Lower lobe of right lung (tissue), 2 donors: ENCODE data around the gene EPHA3. TPM values are rescaled to one million over a fixed set of nuclear protein-coding genes. Genes with fewer than 3 reads are reported as not detected.

Experiments used
- ATAC-seq, 2 donors: fragments of 200-7000 bp; cut with Tn5 transposase; one replicate each; pipeline ENCODE4 v1.9.1; 2020 to 2022; ENCODE audit warnings: mild to moderate bottlenecking in 2 of 2, moderate library complexity in 2 of 2
- DNase-seq: peaks from one replicate; pipeline ENCODE4 v3.0.0-alpha.2; 2020
- H3K27ac ChIP-seq: fragments of 200-600 bp; one replicate; pipeline ENCODE4 v1.8.0; 2022
- H3K27me3 ChIP-seq: fragments of 200-600 bp; one replicate; pipeline ENCODE4 v1.8.0; 2022; ENCODE audit warnings: low read depth
- H3K36me3 ChIP-seq: fragments of 200-600 bp; one replicate; pipeline ENCODE4 v1.8.0; 2022; ENCODE audit warnings: mild to moderate bottlenecking
- H3K4me1 ChIP-seq: fragments of 200-600 bp; one replicate; pipeline ENCODE4 v1.8.0; 2022
- H3K4me3 ChIP-seq: fragments of 200-600 bp; one replicate; pipeline ENCODE4 v1.8.0; 2022; ENCODE audit warnings: mild to moderate bottlenecking
- H3K9me3 ChIP-seq: fragments of 200-600 bp; one replicate; pipeline ENCODE4 v1.8.0; 2022
- intact Hi-C: fragments of 100-400 bp; cut with DNase I; formaldehyde crosslinking; loops from one replicate; pipeline ENCODE4 v1.11.0; 2022
- total RNA-seq: library from RNA; stranded (reverse); fragmentation: NEBNext Ultra II Directional; extraction: Animal tissue kit (Norgen Biotek cat#: 25700); gene quantifications from one replicate; pipeline ENCODE4 v1.2.1, GENCODE V29; 2021
- TF ChIP-seq, protein P1 (sequence below): fragments of 200-600 bp; IDR thresholded peaks from one replicate; pipeline ENCODE4 v1.8.0; 2022; ENCODE audit warnings: antibody characterized with exemption, mild to moderate bottlenecking
- donor health status: DM: no; HTN: yes; CAD: no; lungs with severe emphysema.

The EPHA3 gene
- total RNA-seq, 1 donor from 2014 or later, result 1.4 TPM

DNA sequence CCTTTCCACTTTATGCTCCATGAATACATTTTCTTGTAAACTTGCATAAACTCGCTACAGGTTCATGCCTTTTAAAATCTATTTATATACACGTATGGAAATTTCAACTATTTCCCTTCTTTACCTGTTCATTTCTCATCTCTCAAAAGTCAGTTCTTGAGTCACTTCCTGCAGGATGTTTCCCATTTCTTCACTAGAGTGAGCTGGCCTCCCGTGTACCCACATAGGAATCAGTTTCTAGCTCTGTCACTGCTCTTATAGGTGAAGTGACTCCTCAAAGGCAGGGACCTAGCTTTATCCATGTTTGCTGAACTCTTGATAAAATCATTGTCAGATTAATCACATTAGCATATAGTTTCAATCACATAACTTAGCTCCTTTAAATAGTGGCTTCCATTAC is 259.7 kb downstream of the EPHA3 start:
- no peak overlapping the region for H3K27ac ChIP-seq
- H3K4me3 ChIP-seq, result no peak overlapping the region
- TF ChIP-seq, protein P1, sequence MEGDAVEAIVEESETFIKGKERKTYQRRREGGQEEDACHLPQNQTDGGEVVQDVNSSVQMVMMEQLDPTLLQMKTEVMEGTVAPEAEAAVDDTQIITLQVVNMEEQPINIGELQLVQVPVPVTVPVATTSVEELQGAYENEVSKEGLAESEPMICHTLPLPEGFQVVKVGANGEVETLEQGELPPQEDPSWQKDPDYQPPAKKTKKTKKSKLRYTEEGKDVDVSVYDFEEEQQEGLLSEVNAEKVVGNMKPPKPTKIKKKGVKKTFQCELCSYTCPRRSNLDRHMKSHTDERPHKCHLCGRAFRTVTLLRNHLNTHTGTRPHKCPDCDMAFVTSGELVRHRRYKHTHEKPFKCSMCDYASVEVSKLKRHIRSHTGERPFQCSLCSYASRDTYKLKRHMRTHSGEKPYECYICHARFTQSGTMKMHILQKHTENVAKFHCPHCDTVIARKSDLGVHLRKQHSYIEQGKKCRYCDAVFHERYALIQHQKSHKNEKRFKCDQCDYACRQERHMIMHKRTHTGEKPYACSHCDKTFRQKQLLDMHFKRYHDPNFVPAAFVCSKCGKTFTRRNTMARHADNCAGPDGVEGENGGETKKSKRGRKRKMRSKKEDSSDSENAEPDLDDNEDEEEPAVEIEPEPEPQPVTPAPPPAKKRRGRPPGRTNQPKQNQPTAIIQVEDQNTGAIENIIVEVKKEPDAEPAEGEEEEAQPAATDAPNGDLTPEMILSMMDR, result no peak
- no peaks in the 10 kb centered on the region for H3K4me1 ChIP-seq
- H3K36me3 ChIP-seq, result no peaks in the 10 kb centered on the region
- H3K27me3 ChIP-seq, result no peaks in the 10 kb centered on the region
- ATAC-seq (no peak), DNase-seq (no peak)
- H3K9me3 ChIP-seq, result no peaks in the 10 kb centered on the region
- intact Hi-C loops, result no loop called here

DNA sequence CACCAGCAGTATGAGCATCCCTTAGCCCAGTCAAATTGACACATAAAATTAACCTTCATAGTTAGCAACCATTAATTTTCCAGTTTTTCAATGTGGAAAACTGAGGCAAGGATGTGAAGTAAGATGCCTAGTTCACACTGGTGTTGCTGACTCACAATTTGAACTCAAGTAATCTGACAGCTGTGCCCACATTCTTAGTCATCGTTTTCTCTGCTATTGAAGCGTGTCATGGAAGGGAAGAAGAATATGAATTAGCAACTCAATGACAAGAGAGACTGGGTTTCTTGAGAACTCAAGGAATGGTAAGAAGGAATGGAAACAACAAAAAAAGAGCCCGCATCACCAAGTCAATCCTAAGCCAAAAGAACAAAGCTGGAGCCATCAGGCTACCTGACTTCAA is 261.4 kb downstream of the EPHA3 start:
- no peaks in the 10 kb centered on the region for H3K4me1 ChIP-seq
- no peak overlapping the region for H3K27ac ChIP-seq
- H3K27me3 ChIP-seq, result no peaks in the 10 kb centered on the region
- H3K4me3 ChIP-seq, result no peak overlapping the region
- H3K36me3 ChIP-seq, result no peaks in the 10 kb centered on the region
- no peak for ATAC-seq
- TF ChIP-seq, protein P1, result no peak
- intact Hi-C loops, result no loop called here
- no peaks in the 10 kb centered on the region for H3K9me3 ChIP-seq
- no peak for DNase-seq

DNA sequence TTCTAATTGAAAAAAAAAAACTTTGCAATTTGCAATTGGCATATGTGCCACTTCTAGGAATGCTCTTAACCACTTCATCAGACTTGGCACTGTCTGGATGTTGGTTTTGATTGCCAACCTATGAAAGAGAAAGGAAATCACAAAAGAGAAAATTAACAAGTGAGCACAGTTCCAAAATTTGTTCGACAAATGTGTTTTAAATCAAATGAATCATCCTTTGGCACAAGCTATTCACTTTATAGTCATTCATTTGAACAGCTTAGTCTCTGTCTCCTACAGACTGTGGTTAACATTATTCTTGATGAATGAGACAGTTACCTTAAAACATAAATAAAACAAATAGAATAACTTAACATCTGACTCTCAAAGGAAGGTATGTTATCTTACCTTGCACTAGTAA is 265.0 kb downstream of the EPHA3 start:
- intact Hi-C loops, result no loop called here
- H3K36me3 ChIP-seq, result no peaks in the 10 kb centered on the region
- H3K27me3 ChIP-seq, result no peaks in the 10 kb centered on the region
- no peak overlapping the region for H3K4me3 ChIP-seq
- DNase-seq (no peak), ATAC-seq (no peak)
- no peaks in the 10 kb centered on the region for H3K9me3 ChIP-seq
- TF ChIP-seq, protein P1, result no peak
- H3K27ac ChIP-seq, result no peak overlapping the region
- H3K4me1 ChIP-seq, result no peaks in the 10 kb centered on the region

DNA sequence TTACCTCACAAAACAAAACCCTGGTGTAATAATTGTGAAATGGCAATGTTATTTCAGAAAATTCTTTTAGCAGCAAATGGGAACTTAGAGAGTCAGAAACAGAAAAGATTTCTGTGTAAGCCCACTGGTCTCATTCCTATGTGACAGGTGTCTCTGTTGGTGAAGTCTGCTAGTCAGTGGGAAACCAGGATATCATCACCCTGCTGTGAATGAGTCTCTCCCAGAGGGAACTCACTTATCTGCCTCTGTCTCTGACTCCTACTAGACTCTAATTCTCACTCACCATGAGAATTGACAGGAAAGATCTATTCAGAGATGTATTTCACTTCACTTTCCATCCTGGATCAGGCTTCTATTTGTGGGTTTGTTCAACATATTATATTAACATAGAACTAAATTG is 266.0 kb downstream of the EPHA3 start:
- DNase-seq, result no peak
- intact Hi-C loops, result no loop called here
- Histone ChIP-seq H3K4me3 (no peak overlapping the region), H3K36me3 (no peaks in the 10 kb centered on the region), H3K27ac (no peak overlapping the region), H3K27me3 (no peaks in the 10 kb centered on the region), H3K9me3 (no peaks in the 10 kb centered on the region), H3K4me1 (no peaks in the 10 kb centered on the region)
- ATAC-seq, result no peak
- TF ChIP-seq, protein P1, result no peak

DNA sequence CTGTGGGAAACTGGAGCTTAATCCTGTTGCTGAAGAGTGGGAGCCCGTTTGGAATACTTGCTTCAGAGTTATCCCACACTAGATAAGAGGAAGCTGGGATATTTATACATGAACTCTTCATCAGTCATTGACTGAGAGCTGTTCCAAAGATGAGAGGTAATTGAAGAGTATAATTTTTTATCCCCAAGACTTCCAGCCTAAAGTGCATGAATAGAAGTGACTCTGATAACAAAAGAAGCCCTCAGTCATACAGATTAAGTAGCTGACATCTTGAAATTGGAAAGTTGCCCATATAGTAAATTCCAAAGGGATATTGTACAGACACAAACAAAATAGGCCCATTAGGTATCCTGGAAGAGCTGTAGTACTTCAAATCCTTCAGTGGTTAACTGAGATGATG is 268.0 kb downstream of the EPHA3 start:
- Histone ChIP-seq H3K36me3 (no peaks in the 10 kb centered on the region), H3K27me3 (no peaks in the 10 kb centered on the region), H3K4me3 (no peak overlapping the region), H3K4me1 (no peaks in the 10 kb centered on the region), H3K9me3 (no peaks in the 10 kb centered on the region), H3K27ac (no peak overlapping the region)
- DNase-seq (no peak), ATAC-seq (no peak)
- intact Hi-C loops, result no loop called here
- TF ChIP-seq, protein P1, result no peak

DNA sequence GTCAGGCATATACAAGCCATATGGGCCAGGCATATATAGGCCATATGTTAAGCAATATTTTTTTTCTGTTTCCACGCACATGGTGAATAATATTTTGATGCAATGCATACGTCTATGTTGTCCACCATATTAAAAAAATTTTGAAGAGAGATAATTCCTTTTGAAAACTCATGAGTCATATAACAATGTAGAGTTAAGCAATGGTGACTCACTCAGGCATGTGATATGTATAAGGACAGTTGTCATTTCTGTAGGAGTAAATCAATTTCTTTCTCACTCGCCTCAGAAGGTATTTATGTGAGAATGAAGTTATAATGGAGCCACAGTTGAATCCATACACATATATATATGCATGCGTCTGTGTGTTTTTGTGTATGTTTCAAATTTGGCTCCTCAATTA is 272.6 kb downstream of the EPHA3 start:
- H3K9me3 ChIP-seq, result no peaks in the 10 kb centered on the region

More for the DNA sequence above, 272.6 kb downstream of the EPHA3 start:
- no peak for DNase-seq
- intact Hi-C loops, result no loop called here
- H3K27me3 ChIP-seq, result no peaks in the 10 kb centered on the region
- ATAC-seq, result no peak
- TF ChIP-seq, protein P1, result no peak
- H3K4me3 ChIP-seq, result no peak overlapping the region
- no peaks in the 10 kb centered on the region for H3K36me3 ChIP-seq
- no peak overlapping the region for H3K27ac ChIP-seq
- no peaks in the 10 kb centered on the region for H3K4me1 ChIP-seq
